Endothelial cell of umbilical vein (primary cell): Measurements from ENCODE around the gene SSC5D. TPM values are rescaled to one million over a fixed set of nuclear protein-coding genes. Genes with fewer than 3 reads are reported as not detected.

ENCODE experiments used
- polyA plus RNA-seq, 4 experiments: library from polyadenylated mRNA; depleted of rRNA in 3 of 4; stranded (reverse) in 3 of 4; unstranded in 1 of 4; fragments of >200 nt; gene quantifications; 2 replicates each; pipeline versions ENCODE4 v1.2.1 to v1.2.3, GENCODE V29; 2011 to 2012; ENCODE audit warnings: missing spikeins in 1 of 4
- total RNA-seq: library from RNA; stranded (reverse); gene quantifications from 2 replicates; pipeline ENCODE4 v1.2.3, GENCODE V29; 2021

Gene SSC5D
- total and polyA plus RNA-seq, 2 donors (not counting 3 experiments of a cell fraction or from before 2014, with no cell fraction given) = 0.47 to 1.3 TPM

Other genes with a start within 250 kb of the SSC5D start
- gene PPP6R1, start 229.4 kb upstream of the SSC5D start, total RNA-seq = 68.3 and 71.8 TPM in 2 replicates
- 35.7 and 36.0 TPM in 2 replicates for gene PPP6R1, start 229.4 kb upstream of the SSC5D start, polyA plus RNA-seq
- gene HSPBP1, start 208.3 kb upstream of the SSC5D start, total RNA-seq = 30.4 and 38.5 TPM in 2 replicates
- gene HSPBP1, start 208.3 kb upstream of the SSC5D start, polyA plus RNA-seq = 47.5 and 60.3 TPM in 2 replicates
- 0.44 and 0.46 TPM in 2 replicates for gene BRSK1, start 204.4 kb upstream of the SSC5D start, total RNA-seq
- 0.33 and 0.68 TPM in 2 replicates for gene BRSK1, start 204.4 kb upstream of the SSC5D start, polyA plus RNA-seq
- gene TMEM150B, start 163.1 kb upstream of the SSC5D start, total RNA-seq = not detected in 2 replicates
- gene TMEM150B, start 163.1 kb upstream of the SSC5D start, polyA plus RNA-seq = not detected in 2 replicates
- 11.4 and 13.5 TPM in 2 replicates for gene KMT5C, start 148.6 kb upstream of the SSC5D start, total RNA-seq
- gene KMT5C, start 148.6 kb upstream of the SSC5D start, polyA plus RNA-seq = 7.2 and 11.6 TPM in 2 replicates
- gene COX6B2, start 133.7 kb upstream of the SSC5D start, total RNA-seq = not detected in 2 replicates
- not detected in 2 replicates for gene COX6B2, start 133.7 kb upstream of the SSC5D start, polyA plus RNA-seq
- gene GARIN5B, start 125.2 kb upstream of the SSC5D start, total RNA-seq = not detected in 2 replicates
- gene GARIN5B, start 125.2 kb upstream of the SSC5D start, polyA plus RNA-seq = not detected in 2 replicates
- not detected in 2 replicates for gene IL11, start 118.0 kb upstream of the SSC5D start, total RNA-seq
- 0.11 TPM in 1 of 2 replicates, not detected in the other for gene IL11, start 118.0 kb upstream of the SSC5D start, polyA plus RNA-seq
- not detected in 2 replicates for gene TMEM190, start 111.6 kb upstream of the SSC5D start, total RNA-seq
- not detected in 2 replicates for gene TMEM190, start 111.6 kb upstream of the SSC5D start, polyA plus RNA-seq
- 0.35 TPM in 1 of 2 replicates, not detected in the other for gene TMEM238, start 104.1 kb upstream of the SSC5D start, total RNA-seq
- gene TMEM238, start 104.1 kb upstream of the SSC5D start, polyA plus RNA-seq = 0.18 TPM in 1 of 2 replicates, not detected in the other
- 1,738 and 1,872 TPM in 2 replicates for gene RPL28, start 102.5 kb upstream of the SSC5D start, total RNA-seq
- 3,435 and 4,297 TPM in 2 replicates for gene RPL28, start 102.5 kb upstream of the SSC5D start, polyA plus RNA-seq
- 244 and 257 TPM in 2 replicates for gene UBE2S, start 80.6 kb upstream of the SSC5D start, total RNA-seq
- gene UBE2S, start 80.6 kb upstream of the SSC5D start, polyA plus RNA-seq = 176 and 183 TPM in 2 replicates
- gene SHISA7, start 45.1 kb upstream of the SSC5D start, total RNA-seq = not detected in 2 replicates
- gene SHISA7, start 45.1 kb upstream of the SSC5D start, polyA plus RNA-seq = not detected in 2 replicates
- 43.6 and 49.3 TPM in 2 replicates for gene ISOC2, start 26.8 kb upstream of the SSC5D start, total RNA-seq
- gene ISOC2, start 26.8 kb upstream of the SSC5D start, polyA plus RNA-seq = 68.7 and 96.5 TPM in 2 replicates
- not detected in 2 replicates for gene C19orf85, start 23.7 kb upstream of the SSC5D start, total RNA-seq
- not detected in 2 replicates for gene C19orf85, start 23.7 kb upstream of the SSC5D start, polyA plus RNA-seq
- gene ZNF628, start 11.8 kb upstream of the SSC5D start, total RNA-seq = 9.0 and 10.4 TPM in 2 replicates
- gene ZNF628, start 11.8 kb upstream of the SSC5D start, polyA plus RNA-seq = 2.0 and 2.5 TPM in 2 replicates
- gene NAT14, start 3.2 kb upstream of the SSC5D start, total RNA-seq = 34.4 and 44.7 TPM in 2 replicates
- 39.1 and 42.6 TPM in 2 replicates for gene NAT14, start 3.2 kb upstream of the SSC5D start, polyA plus RNA-seq
- not detected in 2 replicates for gene SBK2, start 48.7 kb downstream of the SSC5D start, total RNA-seq
- gene SBK2, start 48.7 kb downstream of the SSC5D start, polyA plus RNA-seq = not detected in 2 replicates
- 0.25 and 0.62 TPM in 2 replicates for gene SBK3, start 57.1 kb downstream of the SSC5D start, total RNA-seq
- gene SBK3, start 57.1 kb downstream of the SSC5D start, polyA plus RNA-seq = 0.18 and 0.19 TPM in 2 replicates
- gene ZNF579, start 92.4 kb downstream of the SSC5D start, total RNA-seq = 15.7 and 15.9 TPM in 2 replicates
- 9.9 and 11.6 TPM in 2 replicates for gene ZNF579, start 92.4 kb downstream of the SSC5D start, polyA plus RNA-seq
- gene FIZ1, start 111.1 kb downstream of the SSC5D start, total RNA-seq = 14.7 and 15.6 TPM in 2 replicates
- gene FIZ1, start 111.1 kb downstream of the SSC5D start, polyA plus RNA-seq = 6.6 and 7.0 TPM in 2 replicates
- 14.2 and 15.2 TPM in 2 replicates for gene ZNF524, start 111.9 kb downstream of the SSC5D start, total RNA-seq
- 15.4 and 22.5 TPM in 2 replicates for gene ZNF524, start 111.9 kb downstream of the SSC5D start, polyA plus RNA-seq
- 10.1 and 11.4 TPM in 2 replicates for gene ZNF865, start 117.2 kb downstream of the SSC5D start, total RNA-seq
- gene ZNF865, start 117.2 kb downstream of the SSC5D start, polyA plus RNA-seq = 4.0 and 5.2 TPM in 2 replicates
- gene ZNF784, start 136.1 kb downstream of the SSC5D start, total RNA-seq = 4.9 and 7.1 TPM in 2 replicates
- gene ZNF784, start 136.1 kb downstream of the SSC5D start, polyA plus RNA-seq = 4.9 and 5.6 TPM in 2 replicates
- 32.5 and 41.1 TPM in 2 replicates for gene ZNF580, start 152.6 kb downstream of the SSC5D start, total RNA-seq
- 13.7 and 16.9 TPM in 2 replicates for gene ZNF580, start 152.6 kb downstream of the SSC5D start, polyA plus RNA-seq
- gene ZNF581, start 155.2 kb downstream of the SSC5D start, total RNA-seq = 27.8 and 31.4 TPM in 2 replicates
- 32.3 and 37.0 TPM in 2 replicates for gene ZNF581, start 155.2 kb downstream of the SSC5D start, polyA plus RNA-seq
- 11.8 and 13.2 TPM in 2 replicates for gene CCDC106, start 159.8 kb downstream of the SSC5D start, total RNA-seq
- gene CCDC106, start 159.8 kb downstream of the SSC5D start, polyA plus RNA-seq = 12.0 and 17.8 TPM in 2 replicates
- gene U2AF2, start 166.6 kb downstream of the SSC5D start, total RNA-seq = 246 and 259 TPM in 2 replicates
- gene U2AF2, start 166.6 kb downstream of the SSC5D start, polyA plus RNA-seq = 173 and 183 TPM in 2 replicates
- 133 and 138 TPM in 2 replicates for gene EPN1, start 186.8 kb downstream of the SSC5D start, total RNA-seq
- 76.9 and 87.2 TPM in 2 replicates for gene EPN1, start 186.8 kb downstream of the SSC5D start, polyA plus RNA-seq
- not detected in 2 replicates for gene NLRP9, start 250.0 kb downstream of the SSC5D start, total RNA-seq
- not detected in 2 replicates for gene NLRP9, start 250.0 kb downstream of the SSC5D start, polyA plus RNA-seq